Endodermal cell (in vitro differentiated cells): Measurements from ENCODE around the gene PPP2R2C. TPM values are rescaled to one million over a fixed set of nuclear protein-coding genes. Genes with fewer than 3 reads are reported as not detected.

Experiments
- DNase-seq: peaks from one replicate; pipeline ENCODE4 v3.0.0-alpha.2; 2017
- H3K27ac ChIP-seq: 2 replicates; pipeline ENCODE4 v1.5.1; 2013; ENCODE audit warnings: mild to moderate bottlenecking, low read depth, low read length, moderate library complexity
- H3K27me3 ChIP-seq: 2 replicates; pipeline ENCODE4 v1.6.1; 2013; ENCODE audit warnings: mild to moderate bottlenecking, low read length, moderate library complexity; ENCODE audit not compliant: insufficient read depth, control insufficient read depth, poor library complexity, severe bottlenecking
- H3K36me3 ChIP-seq: 2 replicates; pipeline ENCODE4 v1.7.0; 2013; ENCODE audit warnings: mild to moderate bottlenecking, low read length, moderate library complexity; ENCODE audit not compliant: control insufficient read depth, insufficient read depth
- H3K4me1 ChIP-seq: one replicate; pipeline ENCODE4 v1.7.0; 2013; ENCODE audit warnings: low read length; ENCODE audit not compliant: control insufficient read depth, insufficient read depth
- H3K4me3 ChIP-seq: 2 replicates; pipeline ENCODE4 v1.5.1; 2013; ENCODE audit warnings: mild to moderate bottlenecking, low read length, moderate library complexity
- H3K9ac ChIP-seq: 2 replicates; pipeline ENCODE4 v1.6.1; 2013; ENCODE audit warnings: mild to moderate bottlenecking, low read length, moderate library complexity; ENCODE audit not compliant: poor library complexity, severe bottlenecking; ENCODE audit errors: extremely low read depth
- H3K9me3 ChIP-seq: 2 replicates; pipeline ENCODE4 v1.6.1; 2013; ENCODE audit warnings: mild to moderate bottlenecking, low read length, moderate library complexity; ENCODE audit not compliant: control insufficient read depth
- H3K27ac Mint-ChIP-seq: 2 replicates; pipeline ENCODE4 v1.8.0; 2020; ENCODE audit warnings: mixed read lengths
- H3K27me3 Mint-ChIP-seq: 2 replicates; pipeline ENCODE4 v1.8.0; 2021; ENCODE audit warnings: mild to moderate bottlenecking, mixed read lengths; ENCODE audit not compliant: insufficient read depth
- H3K36me3 Mint-ChIP-seq: 2 replicates; pipeline ENCODE4 v1.8.0; 2020; ENCODE audit warnings: low read depth, mixed read lengths
- H3K4me1 Mint-ChIP-seq: 2 replicates; pipeline ENCODE4 v1.8.0; 2020; ENCODE audit warnings: mixed read lengths
- H3K4me3 Mint-ChIP-seq: 2 replicates; pipeline ENCODE4 v1.8.0; 2020; ENCODE audit warnings: mild to moderate bottlenecking, moderate library complexity, mixed read lengths
- H3K9me3 Mint-ChIP-seq: 2 replicates; pipeline ENCODE4 v1.8.0; 2020; ENCODE audit warnings: mild to moderate bottlenecking, mixed read lengths
- CTCF ChIP-seq: fragments of 200-600 bp; sonication (generic); conservative IDR thresholded peaks from 2 replicates; pipeline ENCODE4 v1.5.0; 2021; ENCODE audit warnings: antibody characterized with exemption, mild to moderate bottlenecking
- WGBS, 2 experiments: methylation state at CpG; one replicate each; pipeline versions ENCODE4 v1.1.5 to v1.1.7; 2013; ENCODE audit warnings: missing lambda C conversion rate in 2 of 2, mixed read lengths in 1 of 2; ENCODE audit not compliant: insufficient coverage in 1 of 2, insufficient read length in 1 of 2; 5-methylcytosine and 5-hydroxymethylcytosine counted together
- total RNA-seq, 2 donors: library from RNA; stranded (reverse); fragmentation: NEBNext Ultra II Directional in 1 of 2; extraction: Animal tissue kit (Norgen Biotek cat#: 25700) in 1 of 2; gene quantifications; 2 replicates in 1 of 2; 3 replicates in 1 of 2; pipeline ENCODE4 v1.2.1, GENCODE V29; 2021

PPP2R2C gene
- total RNA-seq, 2 donors from 2014 or later = 4.4 to 19.2 TPM

- no peaks in the 10 kb centered on the region for H3K9me3 Mint-ChIP-seq
- H3K27ac Mint-ChIP-seq = peak overlapping the region; percentile 18
- Histone ChIP-seq H3K4me3 (no peak overlapping the region), H3K4me1 (no peaks in the 10 kb centered on the region), H3K9ac (no peak overlapping the region), H3K27ac (no peak overlapping the region), H3K27me3 (no peaks in the 10 kb centered on the region), H3K36me3 (no peaks in the 10 kb centered on the region), H3K9me3 (no peaks in the 10 kb centered on the region)
- TF ChIP-seq CTCF = no peak
- no peaks in the 10 kb centered on the region for H3K36me3 Mint-ChIP-seq
- no peak overlapping the region for H3K4me3 Mint-ChIP-seq
- no peaks in the 10 kb centered on the region for H3K27me3 Mint-ChIP-seq
- 17% methylated on average over 2 of the region's 2 CpGs; no CpG with 5 or more reads in 1 of the 2 experiments for WGBS, 2 experiments
- DNase-seq = peak; percentile 58
- H3K4me1 Mint-ChIP-seq = peaks cover 25% of the 10 kb centered on the region
These were observed 67.1 kb downstream of the PPP2R2C start for GRCh38 chr4:6405397-6405706.

GRCh38 chr4:6404611-6405396 lies 67.6 kb downstream of the PPP2R2C start:
- H3K4me3 Mint-ChIP-seq = no peak overlapping the region
- no peak overlapping the region for H3K27ac ChIP-seq
- H3K4me1 Mint-ChIP-seq = peaks cover 25% of the 10 kb centered on the region
- H3K27me3 ChIP-seq = no peaks in the 10 kb centered on the region
- H3K4me3 ChIP-seq = no peak overlapping the region
- WGBS, 2 experiments = 79 to 85% methylated on average over 13 to 22 of the region's 22 CpGs
- peak overlapping the region; percentile 18 for H3K27ac Mint-ChIP-seq
- H3K9ac ChIP-seq = no peak overlapping the region
- H3K4me1 ChIP-seq = no peaks in the 10 kb centered on the region
- H3K36me3 Mint-ChIP-seq = no peaks in the 10 kb centered on the region
- DNase-seq = peak; percentile 64
- H3K27me3 Mint-ChIP-seq = no peaks in the 10 kb centered on the region
- TF ChIP-seq CTCF = no peak
- H3K9me3 ChIP-seq = no peaks in the 10 kb centered on the region
- H3K9me3 Mint-ChIP-seq = no peaks in the 10 kb centered on the region
- H3K36me3 ChIP-seq = no peaks in the 10 kb centered on the region

- Mint-ChIP-seq H3K27me3 (no peaks in the 10 kb centered on the region), H3K4me1 (peaks cover 25% of the 10 kb centered on the region), H3K36me3 (no peaks in the 10 kb centered on the region), H3K4me3 (no peak overlapping the region), H3K9me3 (no peaks in the 10 kb centered on the region), H3K27ac (no peak overlapping the region)
- DNase-seq = no peak
- no peaks in the 10 kb centered on the region for H3K36me3 ChIP-seq
- 77% methylated on average over 7 of the region's 7 CpGs; no CpG with 5 or more reads in 1 of the 2 experiments for WGBS, 2 experiments
- H3K27me3 ChIP-seq = no peaks in the 10 kb centered on the region
- no peak overlapping the region for H3K4me3 ChIP-seq
- H3K9ac ChIP-seq = no peak overlapping the region
- no peak overlapping the region for H3K27ac ChIP-seq
- no peaks in the 10 kb centered on the region for H3K9me3 ChIP-seq
- H3K4me1 ChIP-seq = no peaks in the 10 kb centered on the region
- TF ChIP-seq CTCF = no peak
These were observed 69.1 kb downstream of the PPP2R2C start for GRCh38 chr4:6403400-6403685.
